HG02798 (cell line): ENCODE results near the gene LOC101059915.
"Not testable (repeated sequence)": the region's sequence is repeated elsewhere in the genome, so short reads cannot be mapped to it uniquely, and the experiment has no call there.

Experiments used
- ATAC-seq: cut with Tn5 transposase; IDR thresholded peaks from one replicate; pipeline ENCODE4 v1.9.1; 2021; ENCODE audit warnings: mild to moderate bottlenecking; ENCODE audit not compliant: unreplicated experiment, poor library complexity

Gene LOC101059915

GRCh38 chrX:71637848-71638247 is 29.5 kb upstream of the LOC101059915 start:
- peak; percentile 46 for ATAC-seq

- no peak for ATAC-seq
These were observed 28.9 kb upstream of the LOC101059915 start for GRCh38 chrX:71638409-71638808.

DNA sequence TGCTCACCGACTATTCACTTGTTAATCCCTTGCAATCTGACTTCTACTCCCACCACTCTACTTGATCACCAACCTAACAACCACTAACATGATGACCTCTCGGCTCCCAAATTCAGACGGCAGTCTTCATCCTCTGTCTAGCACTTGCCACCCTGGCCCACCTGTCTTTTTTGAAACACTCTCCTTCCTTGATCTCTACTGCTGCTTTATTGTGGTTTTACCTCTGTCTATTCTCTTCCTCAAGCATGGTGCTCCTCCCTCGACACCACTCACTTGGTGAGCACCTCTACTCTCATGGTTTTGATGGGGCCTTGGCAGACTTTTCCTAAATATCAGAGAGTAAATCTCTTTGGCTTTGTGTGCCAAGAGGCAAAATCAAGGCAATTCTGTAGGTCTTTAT is 27.3 kb upstream of the LOC101059915 start:
- ATAC-seq, result no peak

GRCh38 chrX:71644406-71644805 is 22.9 kb upstream of the LOC101059915 start:
- ATAC-seq, result not testable (repeated sequence)

- peak; percentile 87 for ATAC-seq
These were observed 16.9 kb upstream of the LOC101059915 start for GRCh38 chrX:71650333-71650969.

DNA sequence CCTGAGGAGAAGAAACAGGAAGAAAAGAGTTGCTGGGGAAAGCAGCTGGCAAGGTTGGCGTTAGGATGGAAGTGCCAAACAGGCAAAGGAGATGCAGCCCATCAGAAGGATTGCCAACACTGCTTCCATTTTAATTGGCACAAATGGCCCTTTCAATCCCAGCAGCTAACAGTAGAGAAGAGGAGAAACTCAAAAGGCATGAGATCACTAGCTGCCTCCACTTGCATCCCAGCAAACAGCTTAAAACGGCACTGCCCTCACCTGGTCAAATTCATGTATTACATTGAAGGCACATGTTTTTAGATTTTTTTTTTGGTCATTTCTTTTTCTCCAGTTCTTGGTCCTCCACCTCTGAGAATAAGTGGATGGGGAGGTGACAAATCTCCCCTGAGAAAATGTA is 14.9 kb upstream of the LOC101059915 start:
- no peak for ATAC-seq

DNA sequence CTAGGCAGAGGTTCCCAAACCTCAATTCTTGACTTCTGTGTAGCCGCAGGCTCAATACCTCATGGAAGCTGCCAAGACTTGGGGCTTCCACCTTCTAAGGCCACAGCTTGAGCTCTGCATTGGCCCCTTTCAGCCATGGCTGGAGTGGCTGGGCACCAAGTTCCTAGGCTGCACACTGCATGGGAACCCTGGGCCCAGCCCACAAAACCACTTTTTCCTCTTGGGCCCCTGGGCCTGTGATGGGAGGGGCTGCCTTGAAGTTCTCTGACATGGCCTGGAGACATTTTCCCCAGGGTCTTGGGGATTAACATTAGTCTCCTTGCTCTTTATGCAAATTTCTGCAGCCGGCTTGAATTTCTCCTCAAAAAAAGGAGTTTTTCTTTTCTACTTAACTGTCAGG is 14.0 kb upstream of the LOC101059915 start:
- no peak for ATAC-seq

DNA sequence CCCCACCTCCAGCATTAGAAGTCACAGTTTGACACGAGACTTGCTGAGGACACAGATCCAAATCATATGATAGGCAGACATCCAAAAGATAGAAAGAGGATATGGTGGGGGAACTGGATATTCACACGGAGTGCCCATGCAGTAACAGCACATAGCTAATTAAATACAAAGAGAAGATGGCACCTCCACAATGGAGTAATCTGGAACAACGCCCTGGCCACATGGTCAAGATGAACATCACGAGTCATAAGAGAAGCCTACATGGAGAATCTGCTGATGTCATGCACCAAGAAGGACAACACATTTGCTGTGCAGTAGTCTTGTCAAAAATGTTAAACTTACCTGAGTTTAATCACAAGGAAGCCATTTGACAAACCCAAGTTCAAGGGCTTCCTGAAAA is 10.1 kb upstream of the LOC101059915 start:
- no peak for ATAC-seq

- ATAC-seq, result no peak
These were observed 8.0 kb upstream of the LOC101059915 start for GRCh38 chrX:71659342-71659741.

GRCh38 chrX:71659959-71660358 is 7.4 kb upstream of the LOC101059915 start:
- ATAC-seq, result no peak

DNA sequence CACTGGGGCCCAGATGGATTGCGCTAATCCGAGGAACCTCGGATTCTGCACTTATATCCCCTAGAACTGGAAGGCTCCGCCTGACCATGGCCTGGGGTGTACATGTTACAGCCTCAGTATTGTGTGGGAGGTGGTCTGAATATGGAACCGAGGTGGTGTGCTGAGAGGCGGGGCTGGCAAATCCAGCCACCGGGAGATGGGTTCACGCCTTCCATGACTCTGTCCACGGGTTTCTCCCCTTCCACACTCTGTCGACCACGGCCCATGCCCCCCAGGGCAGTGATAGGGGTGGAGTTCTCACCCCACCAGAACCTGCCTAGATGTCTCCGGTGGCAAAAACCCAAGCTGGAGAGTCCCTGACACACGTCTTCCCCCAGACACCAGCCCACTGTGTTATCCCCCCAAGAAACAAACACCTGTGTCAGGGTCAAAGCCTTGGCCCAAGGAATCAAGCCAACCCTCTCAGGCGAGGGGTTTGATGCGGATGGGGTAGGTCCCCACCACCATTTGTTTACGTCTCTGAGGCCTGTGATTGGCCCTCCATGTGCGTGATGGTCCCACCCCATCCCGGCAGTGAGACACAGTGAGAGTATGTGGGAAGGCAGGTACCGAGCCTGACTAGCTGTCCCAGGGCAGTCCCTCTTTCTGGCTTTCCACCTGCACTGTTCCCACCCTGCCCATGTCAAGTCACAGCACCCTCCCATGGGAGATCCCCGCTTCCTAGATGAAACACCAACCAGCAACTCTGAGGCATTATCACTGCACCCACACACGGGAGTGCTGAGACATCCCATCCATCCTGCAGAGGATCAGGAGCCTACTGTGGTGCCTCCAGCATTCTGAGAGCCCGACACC is 6.6 kb upstream of the LOC101059915 start:
- ATAC-seq, result no peak

GRCh38 chrX:71661919-71662318 is 5.4 kb upstream of the LOC101059915 start:
- ATAC-seq, result no peak

- not testable (repeated sequence) for ATAC-seq
These were observed 4.7 kb upstream of the LOC101059915 start for GRCh38 chrX:71662654-71663053.

- ATAC-seq, result not testable (repeated sequence)
These were observed 4.1 kb upstream of the LOC101059915 start for GRCh38 chrX:71663238-71663637.

DNA sequence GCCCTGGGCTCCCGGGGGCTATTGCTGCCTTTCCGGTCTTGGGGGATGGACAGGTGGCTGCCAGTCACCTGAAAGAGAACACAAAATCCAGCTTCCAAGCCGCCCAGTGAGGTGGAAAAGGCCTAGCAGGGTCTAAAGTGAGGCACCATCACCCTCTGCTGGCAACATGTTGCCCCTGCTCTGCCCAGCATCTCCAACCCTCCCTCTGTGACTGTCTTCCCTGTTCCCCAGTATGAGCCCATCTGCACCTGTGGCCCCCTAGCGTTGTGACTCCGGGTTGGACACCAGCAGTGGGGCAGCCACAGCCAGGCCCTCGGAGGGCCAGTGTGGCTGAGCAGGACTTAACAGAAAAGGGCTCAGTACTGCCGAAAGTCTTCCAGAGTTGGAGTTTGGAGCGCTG is 3.1 kb upstream of the LOC101059915 start:
- ATAC-seq, result peak; percentile 64

DNA sequence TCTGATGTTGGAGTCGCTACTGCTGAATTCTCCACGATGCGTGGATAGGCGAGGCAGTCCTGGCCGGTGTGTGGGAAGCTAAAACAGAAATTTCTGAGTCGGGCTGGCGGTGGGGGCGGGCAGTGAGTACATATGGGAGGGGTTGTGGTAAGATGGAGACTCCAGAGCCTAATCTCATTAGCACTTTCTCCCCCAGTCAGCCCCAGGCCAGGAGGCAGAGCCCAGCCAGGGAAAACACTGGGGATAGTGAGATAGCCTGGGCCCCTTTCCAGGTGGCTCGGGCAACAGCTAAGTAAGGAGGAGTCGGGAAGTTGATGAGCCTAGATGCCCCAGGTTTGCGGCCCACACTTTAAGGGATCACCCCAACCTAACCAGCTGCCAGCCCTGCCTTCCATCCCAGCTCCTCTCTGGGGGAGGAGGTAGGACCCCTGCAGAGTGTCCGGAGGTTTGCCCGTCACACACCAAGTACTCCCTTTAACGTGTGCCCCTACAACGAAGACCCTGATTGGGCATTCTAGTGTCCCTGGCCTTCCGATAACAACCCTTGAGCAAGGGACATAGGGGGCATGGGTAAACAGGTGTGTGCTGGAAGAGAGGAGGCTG is 2.4 kb upstream of the LOC101059915 start:
- no peak for ATAC-seq

- no peak for ATAC-seq
These were observed 1.6 kb upstream of the LOC101059915 start for GRCh38 chrX:71665747-71666146.

DNA sequence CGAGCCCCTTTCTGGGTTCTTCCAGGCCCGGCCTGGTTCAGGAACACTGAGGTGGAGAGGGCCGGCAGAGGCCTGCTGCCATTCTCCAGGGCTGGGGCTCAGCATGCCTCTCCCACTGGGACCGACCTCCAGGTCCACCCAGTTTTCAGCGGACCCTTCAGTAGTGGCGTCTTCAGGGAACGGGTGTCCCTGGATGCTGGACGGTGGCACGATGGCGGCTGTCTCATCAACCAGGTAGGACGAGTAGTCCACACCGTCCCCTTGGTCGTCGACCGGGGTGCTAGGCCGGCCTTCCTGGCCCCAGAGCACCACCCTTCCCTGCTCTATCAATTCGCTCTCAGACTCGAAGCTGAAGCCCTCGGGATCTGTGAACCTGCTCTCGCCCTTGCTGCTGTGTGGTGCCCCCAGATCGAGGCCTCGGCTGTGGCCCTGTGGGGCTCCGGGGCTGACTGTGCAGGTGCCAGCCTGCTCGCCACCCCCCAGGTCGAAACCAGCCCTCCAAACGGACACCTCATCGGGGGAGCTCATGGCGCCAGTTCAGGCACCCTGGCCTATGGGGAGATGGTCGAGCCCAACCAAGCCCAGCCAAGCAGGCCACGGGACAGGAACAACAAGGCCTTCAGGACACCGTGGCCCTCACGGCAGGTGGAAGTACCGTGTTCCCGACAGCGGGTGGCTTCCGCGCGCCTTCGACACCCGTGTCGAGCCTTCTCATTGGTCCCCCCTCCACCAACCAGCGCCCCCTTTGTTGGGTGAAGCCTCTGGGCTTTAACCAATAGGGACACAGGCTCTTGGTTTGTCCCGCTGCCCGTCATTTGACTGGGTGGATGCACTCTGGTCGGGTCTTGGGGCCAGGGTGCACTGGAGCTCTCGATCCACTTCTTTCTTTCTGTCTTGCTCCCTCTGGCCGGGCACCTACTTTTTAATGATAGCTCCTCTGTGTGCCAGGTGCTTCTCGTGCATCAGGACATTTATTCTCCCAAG is 814 bp upstream of the LOC101059915 start:
- no peak for ATAC-seq

GRCh38 chrX:71668248-71668595 is 876 bp downstream of the LOC101059915 start:
- no peak for ATAC-seq

- ATAC-seq, result no peak
These were observed 2.1 kb downstream of the LOC101059915 start for GRCh38 chrX:71669492-71669891.
